GM18498 (cell line): Measurements from ENCODE around the gene RBM20.
"Not testable (repeated sequence)": the region's sequence is repeated elsewhere in the genome, so short reads cannot be mapped to it uniquely, and the experiment has no call there.

Experiments used
- ATAC-seq: cut with Tn5 transposase; IDR thresholded peaks from one replicate; pipeline ENCODE4 v1.9.1; 2021; ENCODE audit warnings: mild to moderate bottlenecking, moderate library complexity; ENCODE audit not compliant: unreplicated experiment

RBM20 gene

DNA sequence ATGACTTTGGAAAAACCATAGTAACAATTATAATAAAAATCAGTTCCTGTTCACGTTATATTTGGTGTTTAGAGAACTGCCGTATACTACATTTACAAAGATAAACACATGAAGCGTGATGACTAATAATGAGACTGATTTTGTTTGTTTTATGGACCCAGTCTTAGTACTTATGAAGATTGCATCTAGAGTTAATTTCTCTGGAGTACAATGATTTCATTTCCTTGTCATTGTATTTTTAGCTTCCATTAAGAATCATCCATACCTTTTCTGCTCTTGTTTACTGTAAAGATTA lies 2.9 kb downstream of the RBM20 start:
- ATAC-seq, result no peak

DNA sequence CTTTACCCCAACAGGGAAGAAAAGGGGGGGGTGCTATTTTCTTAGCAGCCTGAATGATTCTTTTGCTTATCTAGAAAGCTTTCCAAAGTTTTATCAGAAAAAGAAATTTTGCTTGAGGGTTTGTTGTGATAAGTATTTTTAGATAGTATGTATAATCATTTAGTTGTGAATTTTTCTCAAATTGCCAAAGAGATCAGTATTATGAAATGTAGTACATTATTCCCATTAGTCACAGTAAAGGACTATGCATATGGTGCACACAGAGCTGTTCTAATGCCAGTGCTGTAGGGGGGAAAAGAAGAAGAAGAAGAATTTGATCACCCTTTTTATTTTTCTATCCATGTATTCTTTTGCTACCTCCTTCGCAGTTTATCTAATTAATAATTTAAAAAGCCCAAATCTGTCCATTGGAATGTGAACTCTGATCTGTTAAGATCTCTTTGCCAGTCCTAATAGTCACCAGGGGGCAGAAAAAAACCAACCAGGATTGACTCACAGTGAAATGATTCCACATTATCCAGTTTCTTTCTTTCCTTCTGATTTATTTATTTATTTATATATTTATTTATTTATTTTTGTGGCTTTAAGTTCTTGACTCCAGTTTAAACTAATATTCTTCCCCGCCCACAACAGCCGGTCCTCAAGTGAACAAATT lies 4.7 kb downstream of the RBM20 start:
- no peak for ATAC-seq

DNA sequence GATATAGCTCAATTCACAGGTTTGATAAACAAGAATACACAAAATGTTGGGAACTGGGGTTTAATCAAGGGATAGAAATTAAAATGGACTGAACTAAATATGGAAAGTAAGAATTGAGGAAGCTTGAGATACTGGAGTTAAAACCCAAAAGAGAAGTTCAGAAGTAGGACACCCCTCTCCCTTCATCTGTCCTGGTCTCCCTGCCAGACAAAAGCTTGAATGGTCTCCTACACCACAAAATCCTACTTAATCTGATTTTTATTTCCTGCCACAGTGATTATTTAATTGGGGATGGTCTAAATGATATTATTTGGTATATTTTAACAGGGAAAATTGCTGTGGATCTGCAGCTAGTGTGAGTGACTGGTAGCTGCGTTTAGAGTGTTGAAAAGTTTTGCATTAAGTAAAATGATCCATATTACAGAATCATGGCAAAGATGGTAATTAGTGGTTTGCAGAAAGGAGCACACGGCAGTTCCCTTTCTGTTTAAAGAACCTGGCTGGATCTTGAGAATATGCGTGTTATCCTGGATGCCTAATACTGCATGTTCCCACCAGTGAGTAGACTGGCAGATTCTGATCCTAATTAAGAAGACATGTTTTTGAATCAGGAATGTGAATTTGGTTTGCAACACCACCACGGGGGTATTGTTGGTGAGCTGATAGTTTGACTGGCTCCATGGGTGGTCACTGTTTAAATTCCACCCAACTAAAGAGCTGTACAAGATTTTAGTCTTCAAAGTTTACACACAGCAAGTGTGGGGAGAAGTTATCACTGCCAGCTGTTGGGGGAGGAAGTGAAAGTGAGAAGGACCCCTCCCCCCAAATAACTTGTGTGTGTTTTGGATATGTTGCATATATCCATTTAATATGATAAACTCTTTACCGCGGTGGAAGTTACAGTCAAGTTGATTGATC lies 5.5 kb downstream of the RBM20 start:
- ATAC-seq, result no peak

DNA sequence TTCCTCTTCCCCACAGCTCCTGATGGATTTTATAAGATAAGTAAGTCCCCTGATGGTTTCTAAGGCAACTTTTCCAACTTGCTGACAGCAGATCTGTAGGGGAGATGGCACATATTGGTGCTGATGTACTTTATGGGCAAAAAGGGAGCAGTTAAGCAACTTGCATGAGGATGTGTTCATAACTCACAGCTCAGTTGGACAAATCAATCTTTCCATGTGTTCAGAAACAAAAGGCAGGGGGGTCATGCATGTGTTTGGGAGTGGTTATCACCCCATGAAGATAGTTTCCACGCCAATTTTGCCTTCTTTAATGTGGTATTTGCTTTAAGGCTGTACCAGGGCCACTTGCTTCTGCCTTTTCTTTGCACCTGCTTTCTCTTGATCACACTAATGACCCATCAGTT lies 6.1 kb downstream of the RBM20 start:
- ATAC-seq, result no peak

DNA sequence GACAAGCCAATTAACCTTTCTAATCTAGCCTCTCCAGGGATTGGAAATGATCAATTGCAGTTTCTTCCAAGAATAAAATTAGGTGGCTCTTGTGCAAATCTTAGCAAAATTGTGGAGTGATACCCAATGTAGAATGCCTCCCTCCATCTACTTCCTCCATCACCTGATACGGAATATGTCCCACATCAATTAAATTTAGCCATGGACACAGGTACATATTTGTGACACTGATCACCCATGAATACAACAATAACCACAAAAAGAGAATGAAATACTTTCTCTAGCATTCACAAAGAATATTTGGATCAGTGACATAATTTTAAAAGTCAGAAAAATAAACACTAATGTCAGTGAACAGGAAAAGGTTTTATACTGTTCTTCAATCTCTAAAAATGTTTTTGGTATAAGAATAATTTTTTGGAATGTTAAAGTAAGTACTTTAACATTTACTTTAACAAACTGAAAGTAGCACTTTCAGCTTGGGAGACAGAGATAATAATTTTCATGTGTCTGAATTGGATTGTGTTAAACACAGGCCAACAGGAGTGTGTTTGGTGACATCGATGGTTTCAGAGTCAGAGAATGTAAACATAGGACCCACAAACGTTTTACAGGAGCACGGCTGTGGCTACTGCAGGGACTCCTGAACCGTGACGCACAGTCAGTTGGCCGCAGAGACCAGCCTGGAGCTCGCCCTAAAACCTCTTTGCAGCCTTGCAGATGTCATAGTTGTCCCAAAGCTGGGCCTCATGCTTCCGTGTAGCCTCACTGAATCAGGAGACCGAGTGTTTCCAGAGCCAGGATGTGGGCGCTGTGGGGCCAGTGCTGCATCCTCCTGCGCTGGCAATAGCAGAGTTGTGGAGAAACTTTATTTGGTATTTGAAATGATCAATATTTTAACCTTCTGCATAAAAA lies 7.2 kb downstream of the RBM20 start:
- peak; percentile 91 for ATAC-seq

DNA sequence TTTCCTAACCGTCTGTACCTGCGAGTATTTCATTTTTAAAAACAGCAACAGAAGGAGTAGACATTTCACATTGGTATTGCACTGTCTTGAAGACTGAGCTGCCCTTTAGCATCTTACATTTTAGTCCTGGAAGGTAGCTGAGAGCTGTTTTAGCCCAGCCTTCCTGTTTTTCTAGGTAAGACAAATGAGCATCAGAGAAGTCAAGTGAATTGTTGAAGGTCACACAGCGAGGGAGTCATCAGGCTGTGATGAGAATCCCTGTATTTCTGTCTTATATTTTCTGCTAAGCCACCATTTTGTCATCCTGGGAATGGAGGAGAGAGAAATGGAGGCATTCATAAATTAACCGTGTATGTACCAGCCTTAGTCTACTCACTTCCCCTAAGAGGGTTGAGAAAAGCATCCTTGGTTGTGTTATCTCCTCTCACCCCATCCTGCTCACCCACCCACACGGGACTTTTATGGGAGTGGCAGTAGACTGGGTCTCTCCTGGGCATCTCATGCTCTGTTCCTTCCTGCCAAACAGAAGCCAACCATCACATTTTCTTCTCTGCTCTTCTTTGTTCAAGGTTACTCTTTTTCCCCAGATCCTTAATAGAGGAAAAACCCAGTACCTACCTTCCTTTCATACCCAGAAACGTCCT lies 8.5 kb downstream of the RBM20 start:
- ATAC-seq, result no peak

DNA sequence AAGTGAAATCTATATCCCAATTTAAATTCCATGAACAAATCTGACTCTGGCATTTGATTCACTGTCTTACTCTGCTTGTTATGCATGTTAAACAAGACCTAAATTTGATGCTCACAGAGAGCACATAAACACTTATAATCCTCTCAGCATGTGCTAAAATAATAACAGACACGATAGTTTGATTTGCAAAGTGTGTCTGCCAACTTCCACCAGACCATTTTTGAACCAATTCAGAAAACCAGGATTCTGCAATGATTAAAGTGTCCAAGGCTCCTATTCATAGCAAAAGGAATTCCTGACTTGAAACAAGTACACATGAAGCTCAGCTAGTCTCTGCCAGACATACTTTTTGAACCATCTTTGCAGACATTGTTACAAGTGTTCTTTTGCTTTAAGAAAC lies 11.2 kb downstream of the RBM20 start:
- no peak for ATAC-seq

DNA sequence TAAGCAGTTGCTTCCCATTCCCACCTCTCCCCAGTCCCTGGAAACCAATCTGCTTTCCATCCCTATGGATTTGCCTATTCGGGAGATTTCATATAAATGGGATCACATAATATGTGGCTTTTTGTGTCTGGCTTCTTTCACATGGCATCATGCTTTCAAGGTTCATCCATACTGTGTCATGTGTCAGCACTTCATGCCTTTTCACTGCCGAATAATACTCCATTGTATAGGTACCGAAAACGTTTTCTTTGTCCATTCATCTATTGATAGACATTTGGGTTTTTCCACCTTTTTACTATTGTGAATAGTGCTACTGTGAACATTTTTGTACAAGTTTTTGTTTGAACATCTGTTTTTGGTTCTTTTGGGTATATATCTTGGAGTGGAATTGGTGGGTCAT lies 12.5 kb downstream of the RBM20 start:
- ATAC-seq, result no peak

DNA sequence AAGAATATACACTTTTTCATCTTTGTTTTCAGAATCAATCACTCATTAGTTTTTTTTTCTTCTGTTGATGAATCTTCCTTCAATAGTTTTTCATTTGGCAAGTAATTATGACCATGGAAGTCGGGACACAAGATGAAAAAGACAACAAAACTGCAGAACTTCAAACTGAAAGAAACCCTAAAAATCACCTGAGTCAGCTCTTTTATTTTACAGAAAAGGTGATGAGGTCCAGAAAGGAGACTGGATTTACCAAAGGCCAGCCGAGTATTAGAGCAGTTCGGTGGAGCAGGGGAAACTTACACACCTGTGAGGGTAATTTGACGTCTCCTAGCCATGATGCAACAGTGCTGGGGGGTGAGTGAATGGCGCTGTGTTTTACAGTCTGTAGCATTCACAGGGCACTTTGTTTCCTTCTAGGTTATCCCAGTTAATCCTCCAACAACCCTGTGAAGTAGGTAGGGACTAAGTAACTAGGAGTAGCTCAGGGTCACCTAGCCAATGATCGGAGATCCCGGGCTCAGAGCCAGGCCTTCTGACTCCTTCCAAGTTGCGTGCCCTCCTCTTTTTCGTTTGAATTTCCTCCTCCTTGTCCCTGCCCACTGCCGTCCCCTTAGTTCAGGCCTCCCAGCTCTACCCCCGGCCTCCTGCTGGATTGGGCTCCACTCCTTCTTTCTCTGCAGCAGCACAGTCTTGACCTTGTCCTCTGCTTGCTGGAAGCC lies 14.0 kb downstream of the RBM20 start:
- ATAC-seq, result no peak

DNA sequence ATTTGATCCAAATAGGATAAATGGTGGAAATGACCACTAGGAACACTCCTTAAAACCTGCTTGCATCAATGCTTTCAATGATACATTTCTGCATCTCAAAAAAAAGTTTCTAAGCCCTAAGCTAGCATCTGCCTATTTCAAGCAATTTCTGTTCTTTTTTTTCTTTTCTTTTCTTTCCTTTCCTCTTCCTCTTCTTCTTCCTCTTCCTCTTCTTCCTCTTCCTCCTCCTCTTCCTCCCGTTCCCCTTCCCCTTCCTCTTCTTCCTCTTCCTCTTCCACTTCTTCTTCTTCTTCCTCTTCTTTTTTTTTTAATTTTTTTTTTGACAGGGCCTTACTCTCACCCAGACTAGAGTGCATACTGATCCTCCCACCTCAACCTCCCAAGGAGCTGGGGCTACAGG lies 15.4 kb downstream of the RBM20 start:
- ATAC-seq, result no peak

DNA sequence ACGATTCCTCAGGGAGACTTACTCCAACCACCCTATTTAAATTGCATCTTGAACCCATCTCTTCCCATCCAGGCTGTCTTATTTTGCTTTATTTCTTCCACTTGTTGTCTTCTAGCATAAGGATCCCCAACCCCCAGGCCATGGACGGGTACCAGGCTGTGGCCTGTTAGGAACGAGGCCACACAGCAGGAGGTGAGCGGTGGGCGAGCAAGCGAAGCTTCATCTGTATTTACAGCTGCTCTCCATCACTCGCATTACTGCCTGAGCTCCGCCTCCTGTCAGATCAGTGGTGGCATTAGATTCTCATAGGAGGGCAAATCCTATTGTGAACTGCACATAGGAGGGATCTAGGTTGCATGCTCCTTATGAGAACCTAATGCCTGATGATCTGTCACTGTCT lies 16.2 kb downstream of the RBM20 start:
- not testable (repeated sequence) for ATAC-seq

DNA sequence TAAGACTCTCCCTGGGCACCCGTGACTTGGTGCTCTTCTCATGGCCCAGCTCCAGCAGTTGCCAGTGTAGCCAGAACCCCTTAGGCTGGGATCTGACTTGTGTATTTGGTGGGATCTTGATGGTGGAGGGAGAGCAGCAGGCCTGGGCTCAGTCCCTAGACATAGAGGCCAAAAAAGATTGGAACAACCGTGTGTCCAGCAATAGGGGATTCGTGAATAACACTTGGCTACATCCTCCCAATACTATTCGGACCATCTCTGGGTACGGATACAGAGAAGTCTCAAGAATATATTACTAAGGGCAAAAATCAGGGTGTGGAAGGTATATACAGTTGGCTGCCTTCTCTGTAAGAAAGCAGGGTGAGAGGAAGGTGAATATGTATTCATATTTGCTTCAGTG lies 17.2 kb downstream of the RBM20 start:
- ATAC-seq, result no peak

DNA sequence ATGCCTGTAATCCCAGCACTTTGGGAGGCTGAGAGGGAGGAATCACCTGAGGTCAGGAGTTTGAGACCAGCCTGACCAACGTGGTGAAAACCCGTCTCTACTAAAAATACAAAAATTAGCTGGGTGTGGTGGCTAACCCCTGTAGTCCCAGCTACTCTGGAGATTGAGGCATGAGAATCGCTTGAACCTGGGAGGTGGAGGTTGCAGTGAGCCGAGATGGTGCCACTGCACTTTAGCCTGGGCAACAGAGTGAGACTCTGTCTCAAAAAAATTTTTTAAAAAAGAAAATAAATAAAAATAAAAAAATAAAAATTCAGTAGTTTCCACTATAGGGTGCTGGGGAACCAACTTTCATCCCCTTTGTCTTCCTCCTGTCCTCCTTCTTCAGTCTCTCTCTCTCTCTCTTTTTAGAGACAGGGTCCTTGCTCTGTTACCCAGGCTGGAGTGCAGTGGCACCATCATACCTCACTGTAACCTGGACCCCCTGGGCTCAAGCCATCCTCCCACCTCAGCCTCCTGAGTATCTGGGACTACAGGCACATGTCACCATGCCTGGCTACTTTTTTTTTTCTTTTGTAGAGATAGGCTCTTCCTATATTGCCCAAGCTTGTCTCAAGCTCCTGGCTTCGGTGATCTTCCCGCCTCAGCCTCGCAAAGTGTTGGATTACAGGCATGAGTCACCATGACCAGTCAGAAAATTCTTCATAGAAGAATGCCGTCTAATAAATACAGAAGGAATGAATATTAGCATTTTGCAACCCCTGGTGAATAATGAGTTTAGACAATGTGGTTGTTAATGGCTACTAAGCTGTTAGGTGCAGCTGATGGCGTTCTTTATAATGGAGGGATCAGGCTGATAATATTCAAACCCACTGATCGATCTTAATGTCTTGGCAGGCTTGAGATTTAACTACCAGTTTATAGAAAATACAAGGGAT lies 20.6 kb downstream of the RBM20 start:
- no peak for ATAC-seq

DNA sequence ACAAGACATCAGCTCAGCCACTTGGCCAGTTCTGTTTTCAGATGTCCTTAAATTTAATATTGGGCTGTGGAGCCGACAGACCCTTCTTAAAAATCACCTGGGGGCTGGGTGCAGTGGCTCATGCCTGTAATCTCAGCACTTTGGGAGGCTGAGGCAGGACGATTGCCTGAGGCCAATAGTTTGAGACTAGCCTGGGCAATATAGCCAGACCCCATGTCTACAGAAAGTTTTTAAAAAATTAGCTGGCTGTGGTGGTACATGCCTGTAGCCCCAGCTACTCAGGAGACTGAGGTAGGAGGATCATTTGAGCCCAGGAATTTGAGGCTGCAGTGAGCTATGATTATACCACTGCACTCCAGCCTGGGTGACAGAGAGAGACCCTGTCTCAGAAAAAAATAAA lies 22.1 kb downstream of the RBM20 start:
- ATAC-seq, result not testable (repeated sequence)

DNA sequence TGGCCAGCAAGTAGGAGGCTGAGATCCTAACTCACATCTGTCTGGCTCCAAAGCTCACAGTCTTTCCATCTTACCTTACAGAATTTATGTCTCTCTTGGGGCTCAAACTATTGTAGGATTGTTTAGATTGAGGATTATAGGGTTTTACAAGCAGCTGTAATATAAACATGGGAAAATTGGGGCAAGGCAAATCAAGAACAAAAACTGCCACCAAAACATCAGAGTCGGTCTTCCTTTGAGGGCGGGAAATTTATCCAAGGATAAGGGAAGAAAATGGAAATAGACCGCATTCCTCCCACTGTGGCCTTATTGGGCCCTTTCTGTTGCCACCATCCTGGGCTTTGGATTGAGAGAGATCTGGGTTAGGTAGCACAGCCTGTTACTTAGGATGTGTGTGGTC lies 22.5 kb downstream of the RBM20 start:
- no peak for ATAC-seq

DNA sequence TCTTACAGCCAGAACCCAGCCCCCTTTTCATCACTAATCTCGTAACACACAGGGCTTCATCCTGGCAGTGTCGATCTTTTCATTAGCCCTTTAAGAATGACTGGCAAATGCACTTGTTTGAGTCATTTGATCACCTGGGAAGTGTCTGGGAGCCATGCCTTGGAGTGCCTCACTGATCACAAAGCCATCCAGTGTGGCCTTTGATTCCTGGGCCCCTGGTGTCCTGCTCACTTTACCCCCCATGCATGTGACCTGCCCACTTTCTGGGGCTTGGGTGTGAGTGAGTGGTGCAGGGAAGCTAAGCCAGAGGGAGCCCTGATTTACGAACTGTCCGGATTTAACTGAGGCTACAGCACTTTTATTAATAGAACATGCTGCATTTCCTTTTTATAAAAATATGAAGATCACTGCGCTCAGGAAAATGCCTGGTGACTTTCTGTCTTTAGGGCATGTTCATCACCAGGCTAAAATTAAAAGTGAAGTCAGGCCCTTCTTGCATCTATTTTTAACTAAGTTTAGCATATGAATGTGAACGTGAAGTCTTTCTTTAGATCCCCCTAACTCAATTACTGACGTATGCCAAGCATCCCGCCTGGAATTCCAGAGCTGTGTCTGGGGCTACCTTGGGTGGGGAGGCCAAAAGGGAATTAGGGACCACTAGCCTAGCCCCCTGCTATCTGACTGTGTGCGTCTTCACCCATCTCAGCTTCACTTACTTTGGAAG lies 23.6 kb downstream of the RBM20 start:
- no peak for ATAC-seq

DNA sequence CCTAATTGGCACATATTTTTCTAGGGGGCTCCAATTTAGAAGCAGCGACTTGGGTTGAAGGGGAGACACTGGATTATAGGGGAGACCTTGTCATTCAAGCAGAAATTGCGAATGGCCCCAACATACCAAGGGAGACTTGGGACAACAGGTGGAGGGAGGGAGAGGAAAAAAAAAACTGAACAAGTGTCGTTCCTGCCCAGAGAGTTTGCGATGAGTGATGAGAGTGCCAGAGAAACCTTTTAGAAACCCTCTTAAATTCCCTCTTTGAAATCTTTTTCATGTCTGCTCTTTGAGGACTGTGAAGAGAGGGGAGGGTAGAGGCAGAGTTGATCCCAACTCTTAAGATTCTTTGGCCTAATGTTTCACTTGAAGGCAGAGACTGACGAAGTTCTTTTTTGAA lies 24.3 kb downstream of the RBM20 start:
- no peak for ATAC-seq

DNA sequence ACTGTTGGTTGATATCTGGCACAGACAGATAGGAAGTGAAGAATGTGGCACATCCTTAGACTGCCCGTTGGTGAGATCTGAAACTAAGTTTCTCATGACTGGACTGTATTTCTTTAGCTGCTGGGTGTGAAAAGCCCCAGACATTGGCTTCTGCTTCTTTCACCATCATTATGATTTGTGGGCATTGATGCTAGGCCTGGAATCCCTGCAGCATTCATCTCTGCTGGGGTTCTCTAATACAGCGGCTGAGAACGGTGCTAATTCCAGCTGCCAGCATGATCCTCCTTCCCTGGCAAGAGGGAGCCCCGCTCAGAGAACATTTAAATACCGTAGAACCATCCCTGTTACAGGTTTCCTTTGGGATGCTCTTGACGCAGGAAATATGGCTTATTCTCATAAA lies 26.2 kb downstream of the RBM20 start:
- no peak for ATAC-seq
